WTC11 (cell line): Measurements from ENCODE around the gene CSNK2B. TPM values are rescaled to one million over a fixed set of nuclear protein-coding genes. Genes with fewer than 3 reads are reported as not detected.

Source experiments
- ATAC-seq: fragments of 200-7000 bp; cut with Tn5 transposase; 2 replicates; pipeline ENCODE4 v1.10.0; 2021; ENCODE audit warnings: mild to moderate bottlenecking, moderate library complexity
- CTCF ChIA-PET: fragments of 300-600 bp; sonication (Branson Sonifier 250); formaldehyde crosslinking; loops from one replicate; lab custom pipeline; 2021; ENCODE audit warnings: antibody characterized with exemption; lab: Charles Lee
- POLR2A ChIA-PET: fragments of 350-600 bp; sonication (Branson Sonifier 250); formaldehyde crosslinking; loops from one replicate; lab custom pipeline; 2021; ENCODE audit warnings: antibody characterized with exemption; lab: Charles Lee
- DNase-seq: peaks from one replicate; pipeline ENCODE4 v3.0.0; 2021; ENCODE audit warnings: low spot score
- H3K27ac Mint-ChIP-seq: 2 replicates; pipeline ENCODE4 v1.8.0; 2021; ENCODE audit warnings: mixed read lengths
- H3K27me3 Mint-ChIP-seq: 2 replicates; pipeline ENCODE4 v1.8.0; 2021; ENCODE audit warnings: low read depth, mild to moderate bottlenecking, moderate library complexity, mixed read lengths
- H3K36me3 Mint-ChIP-seq: 2 replicates; pipeline ENCODE4 v1.8.0; 2021; ENCODE audit warnings: mixed read lengths
- H3K4me1 Mint-ChIP-seq: 2 replicates; pipeline ENCODE4 v1.8.0; 2022; ENCODE audit warnings: mixed read lengths
- H3K4me3 Mint-ChIP-seq: 2 replicates; pipeline ENCODE4 v1.8.0; 2021; ENCODE audit warnings: mild to moderate bottlenecking, moderate library complexity, mixed read lengths
- H3K9me3 Mint-ChIP-seq: 2 replicates; pipeline ENCODE4 v1.8.0; 2021; ENCODE audit warnings: mixed read lengths
- ARID4B ChIP-seq: sonication (generic); formaldehyde crosslinking; IDR thresholded peaks from 2 replicates; pipeline ENCODE4 v1.8.0; 2023; ENCODE audit warnings: missing genetic modification reagents, mild to moderate bottlenecking, borderline replicate concordance
- CTCF ChIP-seq: fragments of 200-600 bp; IDR thresholded peaks from 2 replicates; pipeline ENCODE4 v1.8.0; 2022; ENCODE audit warnings: antibody characterized with exemption
- E2F4 ChIP-seq: sonication (generic); formaldehyde crosslinking; IDR thresholded peaks from 2 replicates; pipeline ENCODE4 v1.8.1; 2022; ENCODE audit warnings: low read depth, mild to moderate bottlenecking, moderate library complexity, missing genetic modification reagents, borderline replicate concordance
- ETV6 ChIP-seq: sonication (generic); formaldehyde crosslinking; IDR thresholded peaks from 2 replicates; pipeline ENCODE4 v1.8.1; 2022; ENCODE audit warnings: mild to moderate bottlenecking, missing genetic modification reagents
- FOXK1 ChIP-seq: sonication (generic); formaldehyde crosslinking; IDR thresholded peaks from 2 replicates; pipeline ENCODE4 v1.8.0; 2022; ENCODE audit warnings: mild to moderate bottlenecking, moderate library complexity, missing genetic modification reagents
- GABPB1 ChIP-seq: sonication (generic); formaldehyde crosslinking; IDR thresholded peaks from 2 replicates; pipeline ENCODE4 v1.8.1; 2023; ENCODE audit warnings: mild to moderate bottlenecking, missing genetic modification reagents
- HMGA2 ChIP-seq: fragments of 250-450 bp; sonication (Bioruptor Pico); IDR thresholded peaks from 2 replicates; pipeline ENCODE4 v1.4.0; 2021; ENCODE audit warnings: mild to moderate bottlenecking, moderate library complexity
- HMGXB4 ChIP-seq: sonication (generic); formaldehyde crosslinking; IDR thresholded peaks from 2 replicates; pipeline ENCODE4 v1.8.1; 2023; ENCODE audit warnings: mild to moderate bottlenecking, moderate library complexity, missing genetic modification reagents
- IRF2 ChIP-seq: sonication (generic); formaldehyde crosslinking; IDR thresholded peaks from 2 replicates; pipeline ENCODE4 v1.8.0; 2022; ENCODE audit warnings: low read depth, missing genetic modification reagents, borderline replicate concordance
- NFE2L1 ChIP-seq: sonication (generic); formaldehyde crosslinking; IDR thresholded peaks from 2 replicates; pipeline ENCODE4 v1.8.1; 2023; ENCODE audit warnings: missing genetic modification reagents
- NFYB ChIP-seq: sonication (generic); formaldehyde crosslinking; conservative IDR thresholded peaks from 2 replicates; pipeline ENCODE4 v1.8.0; 2022; ENCODE audit warnings: low read depth, missing genetic modification reagents
- NR1H2 ChIP-seq: sonication (generic); formaldehyde crosslinking; IDR thresholded peaks from 2 replicates; pipeline ENCODE4 v1.9.0; 2021; ENCODE audit warnings: mild to moderate bottlenecking, moderate library complexity, missing genetic modification reagents
- OVOL2 ChIP-seq: fragments of 250-450 bp; sonication (Bioruptor Pico); IDR thresholded peaks from 2 replicates; pipeline ENCODE4 v1.9.0; 2021; ENCODE audit warnings: mild to moderate bottlenecking, borderline replicate concordance
- TCF7 ChIP-seq: sonication (generic); formaldehyde crosslinking; IDR thresholded peaks from 2 replicates; pipeline ENCODE4 v1.8.0; 2022; ENCODE audit warnings: mild to moderate bottlenecking, low read depth, missing genetic modification reagents, moderate library complexity
- TEAD1 ChIP-seq: sonication (generic); formaldehyde crosslinking; IDR thresholded peaks from 2 replicates; pipeline ENCODE4 v1.8.0; 2022; ENCODE audit warnings: mild to moderate bottlenecking, missing genetic modification reagents
- ZNF121 ChIP-seq: sonication (generic); formaldehyde crosslinking; IDR thresholded peaks from 2 replicates; pipeline ENCODE4 v1.8.0; 2023; ENCODE audit warnings: missing genetic modification reagents
- ZNF317 ChIP-seq: sonication (generic); formaldehyde crosslinking; IDR thresholded peaks from 2 replicates; pipeline ENCODE4 v1.8.1; 2023; ENCODE audit warnings: low read depth, mild to moderate bottlenecking, moderate library complexity, missing genetic modification reagents, borderline replicate concordance
- ZNF423 ChIP-seq: fragments of 250-450 bp; sonication (Bioruptor Pico); IDR thresholded peaks from 2 replicates; pipeline ENCODE4 v2.1.2; 2022; ENCODE audit warnings: mild to moderate bottlenecking, moderate library complexity
- total RNA-seq: library from RNA; stranded (reverse); gene quantifications from 3 replicates; pipeline ENCODE4 v1.2.3, GENCODE V29; 2021

Gene CSNK2B
- total RNA-seq, 1 experiment from 2014 or later, result 183 TPM

GRCh38 chr6:31677955-31678354 lies 12.1 kb downstream of the CSNK2B start (continued):
- TF ChIP-seq OVOL2 (no peak), IRF2 (no peak)
- TF ChIP-seq, all 79 proteins: peak for 0

GRCh38 chr6:31680226-31681134 lies 14.6 kb downstream of the CSNK2B start, which contains the start of gene LY6G5C:
LY6G5C (minus strand) TSS chr6:31681067; CDS start chr6:31680373, 694 bp downstream.
- H3K9me3 Mint-ChIP-seq, result no peaks in the 10 kb centered on the region
- DNase-seq, result peak; percentile 77
- no peaks in the 10 kb centered on the region for H3K36me3 Mint-ChIP-seq
- H3K4me1 Mint-ChIP-seq, result peaks cover 16% of the 10 kb centered on the region
- H3K27me3 Mint-ChIP-seq, result peaks cover 24% of the 10 kb centered on the region
- CTCF ChIA-PET, result interaction anchor here (0.5 to 2.9 kb wide), 26 partner anchors 9 to 1158 kb away, joined by 3 to 26 read pairs (median 6); partner anchors contain the start of genes ABHD16A, ATP6V1G2, CLIC1 and DDAH2
- peak within 1 kb of the TSS; percentile 89 for H3K4me3 Mint-ChIP-seq
- TF ChIP-seq CTCF (peak; percentile 6; the same call in 1 of the 2 replicates), HMGXB4 (CRISPR knock-in tag) (0 out of 2 replicates have a peak, but pooled peaks have one; percentile 12), GABPB1 (CRISPR knock-in tag) (no peak)
- TF ChIP-seq, all 79 proteins: peak for 2
- POLR2A ChIA-PET, result interaction anchor here (0.5 to 1.5 kb wide), 6 partner anchors 83 to 193 kb away, joined by 3 to 8 read pairs (median 4); partner anchors contain the start of genes HSPA1B and NEU1
- peak; percentile 39 for ATAC-seq
- H3K27ac Mint-ChIP-seq, result no peak within 1 kb of the TSS

GRCh38 chr6:31681135-31681671 lies 15.3 kb downstream of the CSNK2B start:
- Mint-ChIP-seq H3K4me3 (peak overlapping the region; percentile 89), H3K27me3 (peaks cover 24% of the 10 kb centered on the region), H3K4me1 (peaks cover 16% of the 10 kb centered on the region), H3K27ac (no peak overlapping the region)
- DNase-seq, result peak; percentile 54
- TF ChIP-seq ZNF317 (CRISPR knock-in tag) (no peak), TCF7 (CRISPR knock-in tag) (no peak), E2F4 (CRISPR knock-in tag) (no peak), ETV6 (CRISPR knock-in tag) (0 out of 2 replicates have a peak, but pooled peaks have one; percentile 36), ARID4B (CRISPR knock-in tag) (0 out of 2 replicates have a peak, but pooled peaks have one; percentile 22), NR1H2 (CRISPR knock-in tag) (no peak), ZNF423 (CRISPR knock-in tag) (0 out of 2 replicates have a peak, but pooled peaks have one; percentile 39), ZNF121 (no peak), NFE2L1 (no peak), TEAD1 (CRISPR knock-in tag) (no peak), HMGA2 (no peak), NFYB (CRISPR knock-in tag) (no peak), HMGXB4 (CRISPR knock-in tag) (0 out of 2 replicates have a peak, but pooled peaks have one; percentile 35), FOXK1 (CRISPR knock-in tag) (no peak)
- TF ChIP-seq, all 79 proteins: peak for 4
- peak; percentile 22 for ATAC-seq
- ChIA-PET CTCF (interaction anchor here (0.6 to 2.9 kb wide), 24 partner anchors 8 to 1157 kb away, joined by 3 to 26 read pairs (median 8); partner anchors contain the start of genes ABHD16A, ATP6V1G2, CLIC1 and DDAH2), POLR2A (interaction anchor here (0.5 to 1.5 kb wide), 7 partner anchors 46 to 193 kb away, joined by 3 to 8 read pairs (median 4); partner anchors contain the start of genes HSPA1B and NEU1)
- Mint-ChIP-seq H3K36me3 (no peaks in the 10 kb centered on the region), H3K9me3 (no peaks in the 10 kb centered on the region)
